CD4-positive, alpha-beta T cell (primary cell): ENCODE results near the gene SLC49A4. TPM values are rescaled to one million over a fixed set of nuclear protein-coding genes. Genes with fewer than 3 reads are reported as not detected.

Source experiments
- ATAC-seq: fragments of 200-7000 bp; cut with Tn5 transposase; one replicate; pipeline ENCODE4 v1.10.0; 2022; ENCODE audit warnings: mild to moderate bottlenecking; ENCODE audit not compliant: poor library complexity
- CTCF ChIA-PET: fragments of 350-600 bp; sonication (Branson Sonifier 250); formaldehyde crosslinking; loops from one replicate; lab custom pipeline; 2021; ENCODE audit warnings: antibody characterized with exemption, inconsistent platforms; lab: Charles Lee
- POLR2A ChIA-PET: fragments of 350-600 bp; sonication (Branson Sonifier 250); formaldehyde crosslinking; loops from one replicate; lab custom pipeline; 2021; ENCODE audit warnings: antibody characterized with exemption, inconsistent platforms; lab: Charles Lee
- DNase-seq, 14 experiments: peaks; one replicate each; pipeline ENCODE4 v3.0.0-alpha.2; 2013 to 2020; ENCODE audit warnings: mixed read lengths in 2 of 14
- H3K27ac ChIP-seq, 2 donors: one replicate each; pipeline versions ENCODE4 v1.5.1 to v1.7.0; 2013; ENCODE audit warnings: low read length in 2 of 2, low read depth in 1 of 2, mild to moderate bottlenecking in 1 of 2
- H3K27me3 ChIP-seq, 2 experiments: 1 replicate in 1 of 2; 2 replicates in 1 of 2; pipeline versions ENCODE4 v1.6.1 to v1.7.0; 2013; ENCODE audit warnings: low read length in 2 of 2, control low read depth in 1 of 2, mild to moderate bottlenecking in 1 of 2, moderate library complexity in 1 of 2; ENCODE audit not compliant: insufficient read depth in 2 of 2, control insufficient read depth in 1 of 2
- H3K36me3 ChIP-seq: one replicate; pipeline ENCODE4 v1.6.1; 2013; ENCODE audit warnings: low read length, control low read depth; ENCODE audit not compliant: insufficient read depth
- H3K4me1 ChIP-seq: one replicate; pipeline ENCODE4 v1.6.1; 2013; ENCODE audit warnings: low read length, control low read depth; ENCODE audit not compliant: insufficient read depth
- H3K4me3 ChIP-seq: one replicate; pipeline ENCODE4 v1.5.1; 2013; ENCODE audit warnings: mild to moderate bottlenecking, low read length, moderate library complexity
- H3K9me3 ChIP-seq, 2 experiments: 1 replicate in 1 of 2; 2 replicates in 1 of 2; pipeline versions ENCODE4 v1.6.1 to v1.7.0; 2013; ENCODE audit warnings: low read length in 2 of 2, mild to moderate bottlenecking in 2 of 2, control low read depth in 1 of 2, moderate library complexity in 1 of 2; ENCODE audit not compliant: control insufficient read depth in 1 of 2, insufficient read depth in 1 of 2
- H3K27ac Mint-ChIP-seq: one replicate; pipeline ENCODE4 v1.8.0; 2020; ENCODE audit warnings: mixed read lengths
- H3K27me3 Mint-ChIP-seq: one replicate; pipeline ENCODE4 v1.8.0; 2021; ENCODE audit warnings: mixed read lengths
- H3K36me3 Mint-ChIP-seq: one replicate; pipeline ENCODE4 v1.8.0; 2021; ENCODE audit warnings: low read depth, mixed read lengths
- H3K4me1 Mint-ChIP-seq: one replicate; pipeline ENCODE4 v1.8.0; 2021; ENCODE audit warnings: low read depth, mixed read lengths
- H3K4me3 Mint-ChIP-seq: one replicate; pipeline ENCODE4 v1.8.0; 2020; ENCODE audit warnings: mild to moderate bottlenecking, mixed read lengths
- H3K9me3 Mint-ChIP-seq: one replicate; pipeline ENCODE4 v1.8.0; 2020; ENCODE audit warnings: mixed read lengths
- intact Hi-C, 2 experiments: fragments of 100-400 bp; cut with DNase I in 1 of 2; cut with micrococcal nuclease in 1 of 2; formaldehyde crosslinking; loops; one replicate each; pipeline versions ENCODE4 v1.15.1 to v1.9.0; 2023 to 2025; cut with DNase I, micrococcal nuclease
- total RNA-seq, 174 experiments: library from RNA in 2 of 174; stranded (reverse) in 2 of 174; gene quantifications; one replicate each; pipeline ENCODE4 v1.2.3 and lab custom pipeline; 2021 to 2026
- TF ChIP-seq, protein P1 (sequence below): fragments of 200-600 bp; IDR thresholded peaks from one replicate; pipeline ENCODE4 v1.8.0; 2022; ENCODE audit warnings: antibody characterized with exemption, mild to moderate bottlenecking

Gene SLC49A4
- total RNA-seq, 2 experiments from 2014 or later: 4.7 to 5.1 TPM

GRCh38 chr3:122824465-122825381 is 29.9 kb downstream of the SLC49A4 start:
- Histone ChIP-seq H3K4me3 (no peak overlapping the region), H3K27ac (no peak overlapping the region)
- POLR2A ChIA-PET: no interaction called here

GRCh38 chr3:122825460-122825859 is 30.6 kb downstream of the SLC49A4 start:
- peaks cover 80% of the 10 kb centered on the region for H3K36me3 Mint-ChIP-seq
- no peak overlapping the region for H3K27ac ChIP-seq
- TF ChIP-seq, protein P1, sequence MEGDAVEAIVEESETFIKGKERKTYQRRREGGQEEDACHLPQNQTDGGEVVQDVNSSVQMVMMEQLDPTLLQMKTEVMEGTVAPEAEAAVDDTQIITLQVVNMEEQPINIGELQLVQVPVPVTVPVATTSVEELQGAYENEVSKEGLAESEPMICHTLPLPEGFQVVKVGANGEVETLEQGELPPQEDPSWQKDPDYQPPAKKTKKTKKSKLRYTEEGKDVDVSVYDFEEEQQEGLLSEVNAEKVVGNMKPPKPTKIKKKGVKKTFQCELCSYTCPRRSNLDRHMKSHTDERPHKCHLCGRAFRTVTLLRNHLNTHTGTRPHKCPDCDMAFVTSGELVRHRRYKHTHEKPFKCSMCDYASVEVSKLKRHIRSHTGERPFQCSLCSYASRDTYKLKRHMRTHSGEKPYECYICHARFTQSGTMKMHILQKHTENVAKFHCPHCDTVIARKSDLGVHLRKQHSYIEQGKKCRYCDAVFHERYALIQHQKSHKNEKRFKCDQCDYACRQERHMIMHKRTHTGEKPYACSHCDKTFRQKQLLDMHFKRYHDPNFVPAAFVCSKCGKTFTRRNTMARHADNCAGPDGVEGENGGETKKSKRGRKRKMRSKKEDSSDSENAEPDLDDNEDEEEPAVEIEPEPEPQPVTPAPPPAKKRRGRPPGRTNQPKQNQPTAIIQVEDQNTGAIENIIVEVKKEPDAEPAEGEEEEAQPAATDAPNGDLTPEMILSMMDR: no peak
- ATAC-seq (no peak), DNase-seq (no peak)
- ChIA-PET POLR2A (interaction anchor here (0.6 kb wide), 1 partner anchor 8 kb away, joined by 3 read pairs; no protein-coding TSS in a partner anchor), CTCF (no interaction called here)
- H3K27ac Mint-ChIP-seq: no peak overlapping the region
- intact Hi-C loops: no loop called here
- H3K9me3 Mint-ChIP-seq: no peaks in the 10 kb centered on the region
- no peak overlapping the region for H3K4me3 ChIP-seq
- H3K27me3 ChIP-seq: no peaks in the 10 kb centered on the region
- H3K4me1 ChIP-seq: no peaks in the 10 kb centered on the region
- no peaks in the 10 kb centered on the region for H3K4me1 Mint-ChIP-seq
- no peaks in the 10 kb centered on the region for H3K27me3 Mint-ChIP-seq
- H3K9me3 ChIP-seq: peaks cover 0 to 2% of the 10 kb centered on the region in 2 experiments
- H3K4me3 Mint-ChIP-seq: no peak overlapping the region
- H3K36me3 ChIP-seq: peaks cover 24% of the 10 kb centered on the region

More at GRCh38 chr3:122824465-122825381, 29.9 kb downstream of the SLC49A4 start:
- Mint-ChIP-seq H3K36me3 (peaks cover 72% of the 10 kb centered on the region), H3K27ac (no peak overlapping the region), H3K27me3 (no peaks in the 10 kb centered on the region), H3K9me3 (no peaks in the 10 kb centered on the region), H3K4me3 (no peak overlapping the region), H3K4me1 (no peaks in the 10 kb centered on the region)
- CTCF ChIA-PET: no interaction called here
- Histone ChIP-seq H3K4me1 (no peaks in the 10 kb centered on the region), H3K9me3 (peaks cover 0 to 3% of the 10 kb centered on the region in 2 experiments), H3K36me3 (peaks cover 24% of the 10 kb centered on the region), H3K27me3 (no peaks in the 10 kb centered on the region)
- intact Hi-C loops: no loop called here
- DNase-seq (no peak), ATAC-seq (no peak)
- TF ChIP-seq, protein P1: no peak

- Mint-ChIP-seq H3K4me3 (no peak overlapping the region), H3K9me3 (no peaks in the 10 kb centered on the region), H3K27me3 (no peaks in the 10 kb centered on the region), H3K27ac (no peak overlapping the region), H3K4me1 (no peaks in the 10 kb centered on the region), H3K36me3 (peaks cover 81% of the 10 kb centered on the region)
- intact Hi-C loops: no loop called here
- H3K4me1 ChIP-seq: no peaks in the 10 kb centered on the region
- ChIA-PET CTCF (no interaction called here), POLR2A (no interaction called here)
- no peak overlapping the region for H3K4me3 ChIP-seq
- ATAC-seq: no peak
- peaks cover 22% of the 10 kb centered on the region for H3K36me3 ChIP-seq
- no peaks in the 10 kb centered on the region for H3K27me3 ChIP-seq
- no peaks in the 10 kb centered on the region for H3K9me3 ChIP-seq
- TF ChIP-seq, protein P1: no peak
- H3K27ac ChIP-seq: no peak overlapping the region
- DNase-seq: no peak
These were observed 31.4 kb downstream of the SLC49A4 start for GRCh38 chr3:122826278-122826677.
